ENCODE measurements around the gene KNDC1.

DNA sequence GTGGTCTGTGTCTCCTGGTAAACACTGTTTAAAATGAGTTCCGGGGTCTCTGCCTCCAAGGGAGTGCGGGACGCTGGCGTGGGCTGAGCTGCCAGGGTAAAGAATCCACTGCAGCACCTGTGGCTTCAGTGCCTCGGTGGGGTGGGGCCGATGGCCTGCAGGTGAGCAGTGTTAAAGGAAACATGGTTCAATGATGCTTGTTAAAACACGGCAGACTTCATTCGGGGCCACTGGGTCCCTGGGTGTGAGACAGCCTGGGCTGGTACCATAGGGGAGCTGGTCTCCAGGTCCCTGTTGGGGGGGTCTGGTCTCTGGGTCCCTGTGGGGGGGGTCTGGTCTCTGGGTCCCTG lies 24.9 kb upstream of the KNDC1 start:
- TF ChIP-seq CTCF (IDR thresholded peaks at IDR 0.05) (no peak), POLR2A (IDR thresholded peaks at IDR 0.05) (no peak)

Measured in Peyer's patch (tissue), 4 donors.